GM21515 (cell line): ENCODE measurements around the gene LRMDA.

Experiments used
- ATAC-seq: cut with Tn5 transposase; IDR thresholded peaks from one replicate; pipeline ENCODE4 v1.9.1; 2021; ENCODE audit not compliant: unreplicated experiment

LRMDA gene

GRCh38 chr10:75418712-75419111 lies 12.7 kb upstream of the LRMDA start:
- ATAC-seq, result no peak

- ATAC-seq, result no peak
These were observed 8.5 kb upstream of the LRMDA start for GRCh38 chr10:75422913-75423312.

- no peak for ATAC-seq
These were observed 6.9 kb upstream of the LRMDA start for GRCh38 chr10:75424571-75424970.

- ATAC-seq, result no peak
These were observed 5.9 kb upstream of the LRMDA start for GRCh38 chr10:75425291-75426079.

GRCh38 chr10:75426880-75427279 lies 4.5 kb upstream of the LRMDA start:
- no peak for ATAC-seq

- no peak for ATAC-seq
These were observed 3.5 kb upstream of the LRMDA start for GRCh38 chr10:75427951-75428350.

- no peak for ATAC-seq
These were observed 2.8 kb upstream of the LRMDA start for GRCh38 chr10:75428434-75429158.

- ATAC-seq, result no peak
These were observed 2.1 kb upstream of the LRMDA start for GRCh38 chr10:75429159-75429827.

- no peak for ATAC-seq
These were observed 1.2 kb upstream of the LRMDA start for GRCh38 chr10:75430000-75430763.

GRCh38 chr10:75432176-75432575 lies 752 bp downstream of the LRMDA start:
- no peak for ATAC-seq

GRCh38 chr10:75432763-75433162 lies 1.3 kb downstream of the LRMDA start:
- ATAC-seq, result no peak

GRCh38 chr10:75433216-75433615 lies 1.8 kb downstream of the LRMDA start:
- no peak for ATAC-seq

GRCh38 chr10:75434291-75434690 lies 2.9 kb downstream of the LRMDA start:
- ATAC-seq, result no peak

GRCh38 chr10:75435291-75435690 lies 3.9 kb downstream of the LRMDA start:
- ATAC-seq, result no peak

GRCh38 chr10:75436896-75437295 lies 5.5 kb downstream of the LRMDA start:
- no peak for ATAC-seq

GRCh38 chr10:75437693-75438092 lies 6.3 kb downstream of the LRMDA start:
- ATAC-seq, result no peak

- ATAC-seq, result no peak
These were observed 6.9 kb downstream of the LRMDA start for GRCh38 chr10:75438275-75438674.

- no peak for ATAC-seq
These were observed 8.4 kb downstream of the LRMDA start for GRCh38 chr10:75439811-75440210.

GRCh38 chr10:75440271-75440793 lies 8.9 kb downstream of the LRMDA start:
- no peak for ATAC-seq

- no peak for ATAC-seq
These were observed 9.8 kb downstream of the LRMDA start for GRCh38 chr10:75441196-75441595.

GRCh38 chr10:75441682-75442081 lies 10.3 kb downstream of the LRMDA start:
- no peak for ATAC-seq
